Measurements from ENCODE around the gene RAB27B. TPM values are rescaled to one million over a fixed set of nuclear protein-coding genes. Genes with fewer than 3 reads are reported as not detected.

The RAB27B gene
- total RNA-seq, 1 experiment from 2014 or later: 0.87 TPM

DNA sequence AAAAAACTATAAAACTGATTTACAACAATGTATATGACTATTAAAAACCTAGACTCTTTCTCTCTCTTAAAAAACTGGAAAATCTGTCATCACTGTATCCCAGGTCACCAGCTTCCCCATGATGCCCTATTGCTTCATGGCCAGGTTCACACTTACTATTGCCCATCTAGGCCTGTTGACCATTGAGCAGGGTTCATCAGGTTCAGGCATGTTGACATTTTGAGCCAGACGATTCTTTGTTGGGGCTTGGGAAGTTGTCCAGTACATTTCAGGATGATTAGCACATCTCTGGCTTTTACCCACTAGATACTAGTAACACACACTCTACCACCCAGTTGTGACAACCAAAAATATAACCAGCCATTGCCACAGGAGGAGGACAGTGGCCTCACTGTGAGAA lies 26.9 kb upstream of the RAB27B start (continued):
- TF ChIP-seq, protein P1, sequence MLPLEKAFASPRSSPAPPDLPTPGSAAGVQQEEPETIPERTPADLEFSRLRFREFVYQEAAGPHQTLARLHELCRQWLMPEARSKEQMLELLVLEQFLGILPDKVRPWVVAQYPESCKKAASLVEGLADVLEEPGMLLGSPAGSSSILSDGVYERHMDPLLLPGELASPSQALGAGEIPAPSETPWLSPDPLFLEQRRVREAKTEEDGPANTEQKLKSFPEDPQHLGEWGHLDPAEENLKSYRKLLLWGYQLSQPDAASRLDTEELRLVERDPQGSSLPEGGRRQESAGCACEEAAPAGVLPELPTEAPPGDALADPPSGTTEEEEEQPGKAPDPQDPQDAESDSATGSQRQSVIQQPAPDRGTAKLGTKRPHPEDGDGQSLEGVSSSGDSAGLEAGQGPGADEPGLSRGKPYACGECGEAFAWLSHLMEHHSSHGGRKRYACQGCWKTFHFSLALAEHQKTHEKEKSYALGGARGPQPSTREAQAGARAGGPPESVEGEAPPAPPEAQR (CRISPR knock-in tag; IDR thresholded peaks at IDR 0.05): no peak
- TF ChIP-seq, protein P2, sequence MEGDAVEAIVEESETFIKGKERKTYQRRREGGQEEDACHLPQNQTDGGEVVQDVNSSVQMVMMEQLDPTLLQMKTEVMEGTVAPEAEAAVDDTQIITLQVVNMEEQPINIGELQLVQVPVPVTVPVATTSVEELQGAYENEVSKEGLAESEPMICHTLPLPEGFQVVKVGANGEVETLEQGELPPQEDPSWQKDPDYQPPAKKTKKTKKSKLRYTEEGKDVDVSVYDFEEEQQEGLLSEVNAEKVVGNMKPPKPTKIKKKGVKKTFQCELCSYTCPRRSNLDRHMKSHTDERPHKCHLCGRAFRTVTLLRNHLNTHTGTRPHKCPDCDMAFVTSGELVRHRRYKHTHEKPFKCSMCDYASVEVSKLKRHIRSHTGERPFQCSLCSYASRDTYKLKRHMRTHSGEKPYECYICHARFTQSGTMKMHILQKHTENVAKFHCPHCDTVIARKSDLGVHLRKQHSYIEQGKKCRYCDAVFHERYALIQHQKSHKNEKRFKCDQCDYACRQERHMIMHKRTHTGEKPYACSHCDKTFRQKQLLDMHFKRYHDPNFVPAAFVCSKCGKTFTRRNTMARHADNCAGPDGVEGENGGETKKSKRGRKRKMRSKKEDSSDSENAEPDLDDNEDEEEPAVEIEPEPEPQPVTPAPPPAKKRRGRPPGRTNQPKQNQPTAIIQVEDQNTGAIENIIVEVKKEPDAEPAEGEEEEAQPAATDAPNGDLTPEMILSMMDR (IDR thresholded peaks at IDR 0.05): no peak
- TF ChIP-seq PREB (CRISPR knock-in tag; IDR thresholded peaks at IDR 0.05; ENCODE audit: borderline replicate concordance): no peak
- no peak for TF ChIP-seq ATF3 (CRISPR knock-in tag; conservative IDR thresholded peaks at IDR 0.05)
- TF ChIP-seq FOXP1 (CRISPR knock-in tag; IDR thresholded peaks at IDR 0.05; ENCODE audit: borderline replicate concordance): no peak
- no peak for TF ChIP-seq ZBTB43 (CRISPR knock-in tag; IDR thresholded peaks at IDR 0.05)
- no peak for TF ChIP-seq TCF7 (CRISPR knock-in tag; IDR thresholded peaks at IDR 0.05; ENCODE audit: low read depth)
- no peak for TF ChIP-seq GTF2I (CRISPR knock-in tag; conservative IDR thresholded peaks at IDR 0.05)
- no peak for TF ChIP-seq ZNF423 (CRISPR knock-in tag; IDR thresholded peaks at IDR 0.05)
- TF ChIP-seq, protein P3, sequence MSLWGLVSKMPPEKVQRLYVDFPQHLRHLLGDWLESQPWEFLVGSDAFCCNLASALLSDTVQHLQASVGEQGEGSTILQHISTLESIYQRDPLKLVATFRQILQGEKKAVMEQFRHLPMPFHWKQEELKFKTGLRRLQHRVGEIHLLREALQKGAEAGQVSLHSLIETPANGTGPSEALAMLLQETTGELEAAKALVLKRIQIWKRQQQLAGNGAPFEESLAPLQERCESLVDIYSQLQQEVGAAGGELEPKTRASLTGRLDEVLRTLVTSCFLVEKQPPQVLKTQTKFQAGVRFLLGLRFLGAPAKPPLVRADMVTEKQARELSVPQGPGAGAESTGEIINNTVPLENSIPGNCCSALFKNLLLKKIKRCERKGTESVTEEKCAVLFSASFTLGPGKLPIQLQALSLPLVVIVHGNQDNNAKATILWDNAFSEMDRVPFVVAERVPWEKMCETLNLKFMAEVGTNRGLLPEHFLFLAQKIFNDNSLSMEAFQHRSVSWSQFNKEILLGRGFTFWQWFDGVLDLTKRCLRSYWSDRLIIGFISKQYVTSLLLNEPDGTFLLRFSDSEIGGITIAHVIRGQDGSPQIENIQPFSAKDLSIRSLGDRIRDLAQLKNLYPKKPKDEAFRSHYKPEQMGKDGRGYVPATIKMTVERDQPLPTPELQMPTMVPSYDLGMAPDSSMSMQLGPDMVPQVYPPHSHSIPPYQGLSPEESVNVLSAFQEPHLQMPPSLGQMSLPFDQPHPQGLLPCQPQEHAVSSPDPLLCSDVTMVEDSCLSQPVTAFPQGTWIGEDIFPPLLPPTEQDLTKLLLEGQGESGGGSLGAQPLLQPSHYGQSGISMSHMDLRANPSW (CRISPR knock-in tag; conservative IDR thresholded peaks at IDR 0.05; ENCODE audit: low read depth): no peak
- no peak for TF ChIP-seq ZNF512 (CRISPR knock-in tag; IDR thresholded peaks at IDR 0.05; ENCODE audit: borderline replicate concordance)
- TF ChIP-seq CBFB (CRISPR knock-in tag; IDR thresholded peaks at IDR 0.05; ENCODE audit: low read depth): no peak

GRCh38 chr18:54802178-54802577 lies 26.1 kb upstream of the RAB27B start:
- Mint-ChIP-seq H3K9me3 (no peaks in the 10 kb centered on the region), H3K4me3 (no peak overlapping the region), H3K4me1 (no peaks in the 10 kb centered on the region), H3K27me3 (ENCODE audit: low read depth) (no peaks in the 10 kb centered on the region), H3K36me3 (no peaks in the 10 kb centered on the region), H3K27ac (no peak overlapping the region)
- ChIA-PET CTCF (no interaction called here), POLR2A (no interaction called here)
- DNase-seq (ENCODE audit: low spot score): no peak
- ATAC-seq: no peak
- TF ChIP-seq, protein P4, sequence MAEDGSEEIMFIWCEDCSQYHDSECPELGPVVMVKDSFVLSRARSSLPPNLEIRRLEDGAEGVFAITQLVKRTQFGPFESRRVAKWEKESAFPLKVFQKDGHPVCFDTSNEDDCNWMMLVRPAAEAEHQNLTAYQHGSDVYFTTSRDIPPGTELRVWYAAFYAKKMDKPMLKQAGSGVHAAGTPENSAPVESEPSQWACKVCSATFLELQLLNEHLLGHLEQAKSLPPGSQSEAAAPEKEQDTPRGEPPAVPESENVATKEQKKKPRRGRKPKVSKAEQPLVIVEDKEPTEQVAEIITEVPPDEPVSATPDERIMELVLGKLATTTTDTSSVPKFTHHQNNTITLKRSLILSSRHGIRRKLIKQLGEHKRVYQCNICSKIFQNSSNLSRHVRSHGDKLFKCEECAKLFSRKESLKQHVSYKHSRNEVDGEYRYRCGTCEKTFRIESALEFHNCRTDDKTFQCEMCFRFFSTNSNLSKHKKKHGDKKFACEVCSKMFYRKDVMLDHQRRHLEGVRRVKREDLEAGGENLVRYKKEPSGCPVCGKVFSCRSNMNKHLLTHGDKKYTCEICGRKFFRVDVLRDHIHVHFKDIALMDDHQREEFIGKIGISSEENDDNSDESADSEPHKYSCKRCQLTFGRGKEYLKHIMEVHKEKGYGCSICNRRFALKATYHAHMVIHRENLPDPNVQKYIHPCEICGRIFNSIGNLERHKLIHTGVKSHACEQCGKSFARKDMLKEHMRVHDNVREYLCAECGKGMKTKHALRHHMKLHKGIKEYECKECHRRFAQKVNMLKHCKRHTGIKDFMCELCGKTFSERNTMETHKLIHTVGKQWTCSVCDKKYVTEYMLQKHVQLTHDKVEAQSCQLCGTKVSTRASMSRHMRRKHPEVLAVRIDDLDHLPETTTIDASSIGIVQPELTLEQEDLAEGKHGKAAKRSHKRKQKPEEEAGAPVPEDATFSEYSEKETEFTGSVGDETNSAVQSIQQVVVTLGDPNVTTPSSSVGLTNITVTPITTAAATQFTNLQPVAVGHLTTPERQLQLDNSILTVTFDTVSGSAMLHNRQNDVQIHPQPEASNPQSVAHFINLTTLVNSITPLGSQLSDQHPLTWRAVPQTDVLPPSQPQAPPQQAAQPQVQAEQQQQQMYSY (CRISPR knock-in tag; IDR thresholded peaks at IDR 0.05): no peak
- TF ChIP-seq ZNF396 (CRISPR knock-in tag; IDR thresholded peaks at IDR 0.05; ENCODE audit: borderline replicate concordance): no peak
- TF ChIP-seq, protein P3 (CRISPR knock-in tag; conservative IDR thresholded peaks at IDR 0.05; ENCODE audit: low read depth): no peak
- no peak for TF ChIP-seq ZNF416 (CRISPR knock-in tag; IDR thresholded peaks at IDR 0.05)
- TF ChIP-seq ZNF671 (CRISPR knock-in tag; IDR thresholded peaks at IDR 0.05): no peak
- TF ChIP-seq ZNF317 (CRISPR knock-in tag; IDR thresholded peaks at IDR 0.05; ENCODE audit: borderline replicate concordance, low read depth): no peak
- TF ChIP-seq SP1 (CRISPR knock-in tag; conservative IDR thresholded peaks at IDR 0.05): no peak
- no peak for TF ChIP-seq ATF1 (CRISPR knock-in tag; IDR thresholded peaks at IDR 0.05)
- no peak for TF ChIP-seq NR2C2 (CRISPR knock-in tag; IDR thresholded peaks at IDR 0.05)

All from WTC11 (cell line).